OCI-LY3 (cell line): ENCODE data around the gene RAB12.
A peak's percentile ranks its signal among the peaks of the same experiment; 100 is the strongest.

Source experiments
- H2AFZ ChIP-seq: fragments of 200-600, 300-600 bp; shearing (Covaris generic); 2 replicates; pipeline ENCODE4 v1.6.0; 2014; ENCODE audit warnings: antibody characterized with exemption, low read depth, low read length
- H3K27ac ChIP-seq: fragments of 200-600, 300-600 bp; sonication (generic); 2 replicates; pipeline ENCODE4 v1.5.1; 2014; ENCODE audit warnings: mild to moderate bottlenecking, low read length, moderate library complexity, mixed read lengths
- H3K27me3 ChIP-seq: fragments of 200-600, 300-600 bp; sonication (generic); 2 replicates; pipeline ENCODE4 v1.6.1; 2014; ENCODE audit warnings: low read depth, low read length, mixed read lengths
- H3K36me3 ChIP-seq: fragments of 200-600, 300-600 bp; sonication (generic); replicated peaks from 2 replicates; pipeline ENCODE3; 2014; ENCODE audit warnings: low read depth, low read length, mixed read lengths
- H3K4me1 ChIP-seq: fragments of 300-600, 200-600 bp; sonication (generic); 2 replicates; pipeline ENCODE4 v1.6.1; 2014; ENCODE audit warnings: low read length, mixed read lengths
- H3K4me2 ChIP-seq: fragments of 200-600, 300-600 bp; sonication (generic); 2 replicates; pipeline ENCODE4 v1.6.1; 2014; ENCODE audit warnings: low read length, mixed read lengths
- H3K4me3 ChIP-seq: fragments of 300-600, 200-600 bp; sonication (generic); 2 replicates; pipeline ENCODE4 v1.5.1; 2014; ENCODE audit warnings: antibody characterized with exemption, mild to moderate bottlenecking, low read length, moderate library complexity
- H3K79me2 ChIP-seq: fragments of 300-600, 200-600 bp; shearing (Covaris generic); 2 replicates; pipeline ENCODE4 v1.6.1; 2014; ENCODE audit warnings: mild to moderate bottlenecking, low read length, mixed read lengths
- H3K9ac ChIP-seq: fragments of 300-600, 200-600 bp; shearing (Covaris generic); 2 replicates; pipeline ENCODE4 v1.6.0; 2014; ENCODE audit warnings: mild to moderate bottlenecking, low read length, moderate library complexity
- H3K9me3 ChIP-seq: fragments of 200-600, 300-600 bp; shearing (Covaris generic); 2 replicates; pipeline ENCODE4 v1.6.1; 2014; ENCODE audit warnings: low read length, mixed read lengths; ENCODE audit not compliant: insufficient read depth
- H4K20me1 ChIP-seq: fragments of 200-600, 300-600 bp; sonication (generic); 2 replicates; pipeline ENCODE4 v1.6.1; 2016; ENCODE audit warnings: low read length, mixed read lengths; ENCODE audit not compliant: insufficient read depth
- CTCF ChIP-seq: fragments of 200-600, 300-600 bp; sonication (generic); IDR thresholded peaks from 2 replicates; pipeline ENCODE4 v1.5.1; 2014; ENCODE audit warnings: antibody characterized with exemption, low read length, low read depth
- EZH2phosphoT487 ChIP-seq: fragments of 200-600 bp; shearing (Covaris generic); IDR thresholded peaks from 2 replicates; pipeline ENCODE4 v1.6.1; 2018; ENCODE audit warnings: antibody characterized with exemption, mixed run types, low read depth

Gene RAB12

GRCh38 chr18:8662560-8663255 lies 53.5 kb downstream of the RAB12 start:
- Histone ChIP-seq H3K27me3 (no peaks in the 10 kb centered on the region), H3K4me2 (peak overlapping the region; percentile 70), H3K9ac (no peak overlapping the region), H3K36me3 (no peaks in the 10 kb centered on the region), H4K20me1 (no peaks in the 10 kb centered on the region), H2AFZ (peak overlapping the region; percentile 70), H3K9me3 (no peaks in the 10 kb centered on the region), H3K4me3 (peak overlapping the region; percentile 46), H3K4me1 (peaks cover 27% of the 10 kb centered on the region), H3K79me2 (no peaks in the 10 kb centered on the region), H3K27ac (no peak overlapping the region)
- TF ChIP-seq CTCF: no peak
- TF ChIP-seq EZH2phosphoT487: no peak

GRCh38 chr18:8667846-8668245 lies 58.6 kb downstream of the RAB12 start:
- Histone ChIP-seq H3K79me2 (no peaks in the 10 kb centered on the region), H3K4me3 (no peak overlapping the region), H3K9me3 (no peaks in the 10 kb centered on the region), H3K9ac (no peak overlapping the region), H3K27me3 (no peaks in the 10 kb centered on the region), H3K36me3 (no peaks in the 10 kb centered on the region), H3K27ac (no peak overlapping the region), H4K20me1 (no peaks in the 10 kb centered on the region), H2AFZ (no peak overlapping the region), H3K4me1 (peaks cover 11% of the 10 kb centered on the region), H3K4me2 (no peak overlapping the region)
- TF ChIP-seq EZH2phosphoT487: no peak
- no peak for TF ChIP-seq CTCF

GRCh38 chr18:8668381-8668780 lies 59.1 kb downstream of the RAB12 start:
- H3K4me3 ChIP-seq: no peak overlapping the region
- no peaks in the 10 kb centered on the region for H3K79me2 ChIP-seq
- peaks cover 16% of the 10 kb centered on the region for H3K4me1 ChIP-seq
- no peak overlapping the region for H2AFZ ChIP-seq
- H3K9ac ChIP-seq: no peak overlapping the region
- H3K36me3 ChIP-seq: no peaks in the 10 kb centered on the region
- no peaks in the 10 kb centered on the region for H3K9me3 ChIP-seq
- no peaks in the 10 kb centered on the region for H4K20me1 ChIP-seq
- no peaks in the 10 kb centered on the region for H3K27me3 ChIP-seq
- TF ChIP-seq EZH2phosphoT487: no peak
- TF ChIP-seq CTCF: no peak
- H3K27ac ChIP-seq: no peak overlapping the region
- no peak overlapping the region for H3K4me2 ChIP-seq

- Histone ChIP-seq H2AFZ (no peak overlapping the region), H3K4me1 (peaks cover 24% of the 10 kb centered on the region)
- TF ChIP-seq EZH2phosphoT487: no peak
- no peak for TF ChIP-seq CTCF
Measured at GRCh38 chr18:8669571-8669970, 60.3 kb downstream of the RAB12 start.

More at GRCh38 chr18:8669571-8669970, 60.3 kb downstream of the RAB12 start:
- Histone ChIP-seq H3K9me3 (no peaks in the 10 kb centered on the region), H3K27me3 (no peaks in the 10 kb centered on the region), H3K27ac (no peak overlapping the region), H3K4me3 (no peak overlapping the region), H4K20me1 (no peaks in the 10 kb centered on the region), H3K36me3 (no peaks in the 10 kb centered on the region), H3K79me2 (no peaks in the 10 kb centered on the region), H3K9ac (no peak overlapping the region), H3K4me2 (no peak overlapping the region)
